Body of pancreas (tissue), 4 donors: ENCODE results near the gene KIF13A. TPM values are rescaled to one million over a fixed set of nuclear protein-coding genes. Genes with fewer than 3 reads are reported as not detected.
"Not testable (repeated sequence)": the region's sequence is repeated elsewhere in the genome, so short reads cannot be mapped to it uniquely, and the experiment has no call there.

Experiments used
- ATAC-seq: fragments of 150-250 bp; one replicate; pipeline ENCODE4 v1.9.1; 2016
- DNase-seq, 4 donors: peaks; one replicate each; pipeline ENCODE4 v3.0.0-alpha.2; 2019
- H3K27ac ChIP-seq, 4 donors: fragments of 200-600 bp; sonication (generic); 1 replicate in 3 of 4; 2 replicates in 1 of 4; pipeline versions ENCODE4 v1.5.1 to v1.6.1; 2016 to 2019; ENCODE audit warnings: mild to moderate bottlenecking in 1 of 4, mixed read lengths in 1 of 4, moderate library complexity in 1 of 4
- H3K27me3 ChIP-seq, 2 donors: fragments of 200-600 bp; sonication (generic); one replicate each; pipeline ENCODE4 v1.6.0; 2016; ENCODE audit warnings: mild to moderate bottlenecking in 1 of 2
- H3K36me3 ChIP-seq, 2 donors: fragments of 200-600 bp; sonication (generic); replicated peaks in 1 of 2; 2 replicates each; pipeline ENCODE4 v1.5.1; 2016; ENCODE audit warnings: low read depth in 2 of 2; ENCODE audit not compliant: insufficient read depth in 1 of 2
- H3K4me1 ChIP-seq: fragments of 200-600 bp; sonication (generic); one replicate; pipeline ENCODE4 v1.6.0; 2016
- H3K4me3 ChIP-seq, 2 donors: fragments of 200-600 bp; sonication (generic); 1 replicate in 1 of 2; 2 replicates in 1 of 2; pipeline ENCODE4 v1.5.1; 2016 to 2019
- H3K9me3 ChIP-seq, 3 donors: fragments of 200-600 bp; sonication (generic); 1 replicate in 2 of 3; 2 replicates in 1 of 3; pipeline ENCODE4 v1.5.1; 2016
- POLR2A ChIP-seq, 3 donors: fragments of 450-650 bp; IDR thresholded peaks; one replicate each; pipeline ENCODE4 v1.6.1; 2016; ENCODE audit warnings: antibody characterized with exemption in 3 of 3, mild to moderate bottlenecking in 2 of 3
- WGBS, 2 donors: methylation state at CpG; one replicate each; pipeline ENCODE4 v1.1.5; 2017; 5-methylcytosine and 5-hydroxymethylcytosine counted together
- intact Hi-C: fragments of 100-400 bp; cut with DNase I; formaldehyde crosslinking; loops from one replicate; pipeline ENCODE4 v1.15.1; 2023
- total RNA-seq, 2 donors: library from RNA; depleted of rRNA; stranded (reverse); fragments of >200 nt; gene quantifications; one replicate each; pipeline ENCODE4 v1.1.0, GENCODE V29; 2016
- TF ChIP-seq, protein P1 (sequence below), 7 experiments: fragments of 450-650 bp in 4 of 7; fragments of 200-600 bp in 3 of 7; sonication (generic) in 3 of 7; IDR thresholded peaks; one replicate each; pipeline ENCODE4 v1.5.1; 2016 to 2019; ENCODE audit warnings: antibody characterized with exemption in 7 of 7

The KIF13A gene
- total RNA-seq, 2 donors from 2014 or later = 13.2 to 17.1 TPM

GRCh38 chr6:18016698-18017097, 29.3 kb upstream of the KIF13A start:
- 70 to 74% methylated on average over 5 of the region's 5 CpGs for WGBS, 2 donors
- no peaks in the 10 kb centered on the region for H3K9me3 ChIP-seq
- no peak for TF ChIP-seq POLR2A (IDR thresholded peaks at IDR 0.05)
- TF ChIP-seq, protein P1, sequence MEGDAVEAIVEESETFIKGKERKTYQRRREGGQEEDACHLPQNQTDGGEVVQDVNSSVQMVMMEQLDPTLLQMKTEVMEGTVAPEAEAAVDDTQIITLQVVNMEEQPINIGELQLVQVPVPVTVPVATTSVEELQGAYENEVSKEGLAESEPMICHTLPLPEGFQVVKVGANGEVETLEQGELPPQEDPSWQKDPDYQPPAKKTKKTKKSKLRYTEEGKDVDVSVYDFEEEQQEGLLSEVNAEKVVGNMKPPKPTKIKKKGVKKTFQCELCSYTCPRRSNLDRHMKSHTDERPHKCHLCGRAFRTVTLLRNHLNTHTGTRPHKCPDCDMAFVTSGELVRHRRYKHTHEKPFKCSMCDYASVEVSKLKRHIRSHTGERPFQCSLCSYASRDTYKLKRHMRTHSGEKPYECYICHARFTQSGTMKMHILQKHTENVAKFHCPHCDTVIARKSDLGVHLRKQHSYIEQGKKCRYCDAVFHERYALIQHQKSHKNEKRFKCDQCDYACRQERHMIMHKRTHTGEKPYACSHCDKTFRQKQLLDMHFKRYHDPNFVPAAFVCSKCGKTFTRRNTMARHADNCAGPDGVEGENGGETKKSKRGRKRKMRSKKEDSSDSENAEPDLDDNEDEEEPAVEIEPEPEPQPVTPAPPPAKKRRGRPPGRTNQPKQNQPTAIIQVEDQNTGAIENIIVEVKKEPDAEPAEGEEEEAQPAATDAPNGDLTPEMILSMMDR (IDR thresholded peaks at IDR 0.05) = no peak
- no peak for ATAC-seq
- no peak overlapping the region for H3K4me3 ChIP-seq
- DNase-seq = no peak
- no peaks in the 10 kb centered on the region for H3K36me3 ChIP-seq
- H3K27ac ChIP-seq = no peak overlapping the region
- no peaks in the 10 kb centered on the region for H3K27me3 ChIP-seq
- H3K4me1 ChIP-seq = no peaks in the 10 kb centered on the region
- intact Hi-C loops = no loop called here

DNA sequence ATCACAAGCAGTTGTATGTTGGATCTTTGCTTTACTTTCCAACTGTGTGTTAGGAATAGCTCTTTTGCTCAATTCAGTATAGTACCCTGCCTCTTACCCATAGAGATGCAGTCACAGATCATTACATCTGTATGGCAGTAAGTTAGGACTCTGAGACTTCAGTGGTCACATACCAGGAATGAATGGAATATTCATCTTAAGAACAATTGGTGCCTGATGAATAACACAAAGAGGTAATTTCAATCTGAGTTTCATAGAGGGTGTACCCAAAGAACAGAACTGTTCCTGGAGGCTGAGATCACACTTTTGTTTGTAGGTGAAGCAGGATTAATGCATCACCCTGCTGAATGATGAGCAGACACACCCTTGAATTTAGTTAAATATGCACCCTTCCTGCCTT, 28.7 kb upstream of the KIF13A start:
- Histone ChIP-seq H3K27ac (no peak overlapping the region), H3K9me3 (no peaks in the 10 kb centered on the region), H3K4me1 (no peaks in the 10 kb centered on the region), H3K4me3 (no peak overlapping the region), H3K27me3 (no peaks in the 10 kb centered on the region), H3K36me3 (no peaks in the 10 kb centered on the region)
- ATAC-seq (no peak), DNase-seq (no peak)
- TF ChIP-seq, protein P1 (IDR thresholded peaks at IDR 0.05) = no peak
- TF ChIP-seq POLR2A (IDR thresholded peaks at IDR 0.05) = no peak
- intact Hi-C loops = no loop called here

- no peaks in the 10 kb centered on the region for H3K27me3 ChIP-seq
- no peaks in the 10 kb centered on the region for H3K4me1 ChIP-seq
- 80 to 94% methylated on average over 3 to 19 of the region's 30 CpGs for WGBS, 2 donors
- H3K4me3 ChIP-seq = no peak overlapping the region
- no peak for ATAC-seq
- intact Hi-C loops = no loop called here
- no peak for DNase-seq
- H3K36me3 ChIP-seq = no peaks in the 10 kb centered on the region
- H3K27ac ChIP-seq = no peak overlapping the region
- TF ChIP-seq, protein P1 (IDR thresholded peaks at IDR 0.05) = no peak
- no peak for TF ChIP-seq POLR2A (IDR thresholded peaks at IDR 0.05)
- H3K9me3 ChIP-seq = no peaks in the 10 kb centered on the region
These were observed 23.9 kb upstream of the KIF13A start for GRCh38 chr6:18011287-18011686.

DNA sequence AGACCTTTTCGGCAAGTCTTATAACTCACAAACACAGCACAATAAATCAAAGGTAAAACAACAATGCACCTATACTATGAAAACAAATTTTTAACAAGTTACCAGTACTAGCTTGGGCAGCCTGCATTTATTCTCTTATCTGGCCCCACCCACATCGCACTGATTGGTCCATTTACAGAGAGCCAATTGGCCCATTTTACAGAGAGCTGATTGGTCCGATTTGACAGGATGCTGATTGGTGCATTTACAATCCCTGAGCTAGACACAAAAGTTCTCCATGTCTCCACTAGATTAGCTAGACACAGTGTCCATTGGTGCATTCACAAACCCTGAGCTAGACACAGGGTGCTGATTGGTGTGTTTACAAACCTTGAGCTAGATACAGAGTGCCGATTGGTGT, 23.1 kb upstream of the KIF13A start:
- H3K27me3 ChIP-seq, H3K9me3 ChIP-seq, intact Hi-C loops, DNase-seq, H3K36me3 ChIP-seq, H3K4me3 ChIP-seq, H3K4me1 ChIP-seq, H3K27ac ChIP-seq, ATAC-seq: not testable (repeated sequence)
- WGBS, 2 donors = 78 to 85% methylated on average over 4 of the region's 4 CpGs

GRCh38 chr6:18004256-18004985, 17.0 kb upstream of the KIF13A start:
- DNase-seq (no peak), ATAC-seq (no peak)
- Histone ChIP-seq H3K27me3 (no peaks in the 10 kb centered on the region), H3K4me3 (no peak overlapping the region), H3K9me3 (no peaks in the 10 kb centered on the region), H3K4me1 (no peaks in the 10 kb centered on the region), H3K27ac (no peak overlapping the region), H3K36me3 (no peaks in the 10 kb centered on the region)
- intact Hi-C loops = no loop called here
- no peak for TF ChIP-seq POLR2A (IDR thresholded peaks at IDR 0.05)
- TF ChIP-seq, protein P1 (IDR thresholded peaks at IDR 0.05) = no peak
- WGBS, 2 donors = 90 to 91% methylated on average over 10 of the region's 10 CpGs
